ENCODE measurements around the gene PRSS27. TPM values are rescaled to one million over a fixed set of nuclear protein-coding genes. Genes with fewer than 3 reads are reported as not detected.

The PRSS27 gene
- total RNA-seq, 1 donor from 2014 or later, result 3.1 TPM

- Mint-ChIP-seq H3K4me3 (ENCODE audit: unreplicated experiment) (no peak overlapping the region), H3K27me3 (ENCODE audit: low read depth) (no peaks in the 10 kb centered on the region), H3K27ac (ENCODE audit: unreplicated experiment) (no peak overlapping the region), H3K9me3 (ENCODE audit: low read depth) (no peaks in the 10 kb centered on the region), H3K36me3 (ENCODE audit: low read depth) (peaks cover 6% of the 10 kb centered on the region), H3K4me1 (ENCODE audit: low read depth) (no peaks in the 10 kb centered on the region)
- DNase-seq (ENCODE audit: low spot score), result no peak
- no peak for TF ChIP-seq CTCF (IDR thresholded peaks at IDR 0.05)
These were observed 17.6 kb downstream of the PRSS27 start for GRCh38 chr16:2702438-2702825.

GRCh38 chr16:2701713-2702437, 18.1 kb downstream of the PRSS27 start:
- no peak overlapping the region for H3K27ac Mint-ChIP-seq (ENCODE audit: unreplicated experiment)
- TF ChIP-seq CTCF (IDR thresholded peaks at IDR 0.05), result no peak
- no peaks in the 10 kb centered on the region for H3K9me3 Mint-ChIP-seq (ENCODE audit: low read depth)
- no peaks in the 10 kb centered on the region for H3K4me1 Mint-ChIP-seq (ENCODE audit: low read depth)
- H3K27me3 Mint-ChIP-seq (ENCODE audit: low read depth), result no peaks in the 10 kb centered on the region
- no peak for DNase-seq (ENCODE audit: low spot score)
- H3K36me3 Mint-ChIP-seq (ENCODE audit: low read depth), result peaks cover 6% of the 10 kb centered on the region
- H3K4me3 Mint-ChIP-seq (ENCODE audit: unreplicated experiment), result no peak overlapping the region

- Mint-ChIP-seq H3K27ac (ENCODE audit: unreplicated experiment) (no peak overlapping the region), H3K4me1 (ENCODE audit: low read depth) (no peaks in the 10 kb centered on the region), H3K9me3 (ENCODE audit: low read depth) (no peaks in the 10 kb centered on the region), H3K4me3 (ENCODE audit: unreplicated experiment) (no peak overlapping the region), H3K36me3 (ENCODE audit: low read depth) (peaks cover 9% of the 10 kb centered on the region), H3K27me3 (ENCODE audit: low read depth) (no peaks in the 10 kb centered on the region)
- DNase-seq (ENCODE audit: low spot score), result no peak
- TF ChIP-seq CTCF (IDR thresholded peaks at IDR 0.05), result no peak
These were observed 18.8 kb downstream of the PRSS27 start for GRCh38 chr16:2701272-2701671.

DNA sequence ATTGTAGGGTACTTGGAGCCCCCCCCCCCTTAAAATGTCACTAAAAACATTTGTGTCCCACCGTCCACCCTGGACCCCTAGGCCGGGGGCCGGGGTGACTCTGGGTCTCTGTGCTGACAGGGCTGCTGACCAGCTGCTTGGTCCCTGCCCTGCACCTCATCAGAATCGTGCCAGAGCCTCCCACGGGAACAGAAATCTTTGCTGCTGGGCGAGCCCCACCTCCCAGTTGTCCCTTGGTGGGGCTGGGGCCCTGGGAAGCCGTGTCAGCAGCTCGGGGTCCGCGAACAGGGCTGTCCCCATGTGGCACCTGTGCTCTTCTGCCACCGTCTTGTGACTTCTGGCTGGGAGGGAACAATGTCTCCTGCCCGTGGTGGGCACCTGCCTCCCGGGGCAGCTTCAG, 19.2 kb downstream of the PRSS27 start:
- Mint-ChIP-seq H3K4me1 (ENCODE audit: low read depth) (no peaks in the 10 kb centered on the region), H3K9me3 (ENCODE audit: low read depth) (no peaks in the 10 kb centered on the region), H3K4me3 (ENCODE audit: unreplicated experiment) (no peak overlapping the region), H3K27me3 (ENCODE audit: low read depth) (no peaks in the 10 kb centered on the region), H3K36me3 (ENCODE audit: low read depth) (peaks cover 9% of the 10 kb centered on the region), H3K27ac (ENCODE audit: unreplicated experiment) (no peak overlapping the region)
- DNase-seq (ENCODE audit: low spot score), result no peak
- TF ChIP-seq CTCF (IDR thresholded peaks at IDR 0.05), result no peak

DNA sequence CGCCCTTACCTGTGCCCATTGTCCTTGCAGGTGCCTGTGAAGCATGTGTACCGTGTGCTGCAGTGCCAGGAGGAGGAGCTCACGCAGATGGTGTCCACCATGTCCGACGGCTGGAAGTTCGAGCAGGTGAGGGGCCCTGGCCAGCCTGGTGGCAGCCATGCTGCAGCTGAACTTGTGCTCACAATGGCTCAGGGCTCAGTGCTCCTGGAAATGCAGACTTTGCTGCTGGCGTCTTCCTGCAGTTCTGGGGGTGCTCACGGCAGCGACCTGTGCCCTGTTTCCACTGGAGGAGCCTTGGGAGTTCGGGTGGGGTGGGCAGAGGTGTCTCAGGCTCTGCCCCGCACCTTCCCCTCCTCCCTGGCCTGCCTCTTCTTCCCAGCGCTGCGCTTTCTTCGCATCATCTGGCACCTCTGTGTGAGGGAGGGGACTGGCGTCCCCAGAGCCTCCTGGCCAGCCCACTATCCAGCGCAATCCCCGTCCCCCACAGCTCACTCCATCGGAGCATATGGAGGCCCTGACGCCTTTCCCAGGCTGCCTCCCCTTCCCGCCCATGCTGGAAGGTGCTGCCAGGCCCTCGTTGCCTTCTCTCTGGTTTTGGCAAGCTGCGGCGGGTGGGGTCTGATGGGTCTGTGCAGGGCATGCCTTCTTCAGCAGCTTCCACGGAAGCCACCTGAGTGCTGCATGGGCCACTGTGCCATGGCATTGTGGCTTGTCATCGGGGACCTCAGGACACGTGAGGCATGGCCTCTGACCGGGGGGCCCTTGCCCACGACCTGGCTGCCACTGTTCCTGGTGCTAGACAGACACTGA, 20.0 kb downstream of the PRSS27 start:
- no peak for DNase-seq (ENCODE audit: low spot score)
- Mint-ChIP-seq H3K4me1 (ENCODE audit: low read depth) (no peaks in the 10 kb centered on the region), H3K9me3 (ENCODE audit: low read depth) (no peaks in the 10 kb centered on the region), H3K4me3 (ENCODE audit: unreplicated experiment) (no peak overlapping the region), H3K27me3 (ENCODE audit: low read depth) (no peaks in the 10 kb centered on the region), H3K27ac (ENCODE audit: unreplicated experiment) (no peak overlapping the region), H3K36me3 (ENCODE audit: low read depth) (peaks cover 9% of the 10 kb centered on the region)
- no peak for TF ChIP-seq CTCF (IDR thresholded peaks at IDR 0.05)
